ENCODE data around the gene PSME3IP1.

PSME3IP1 gene

DNA sequence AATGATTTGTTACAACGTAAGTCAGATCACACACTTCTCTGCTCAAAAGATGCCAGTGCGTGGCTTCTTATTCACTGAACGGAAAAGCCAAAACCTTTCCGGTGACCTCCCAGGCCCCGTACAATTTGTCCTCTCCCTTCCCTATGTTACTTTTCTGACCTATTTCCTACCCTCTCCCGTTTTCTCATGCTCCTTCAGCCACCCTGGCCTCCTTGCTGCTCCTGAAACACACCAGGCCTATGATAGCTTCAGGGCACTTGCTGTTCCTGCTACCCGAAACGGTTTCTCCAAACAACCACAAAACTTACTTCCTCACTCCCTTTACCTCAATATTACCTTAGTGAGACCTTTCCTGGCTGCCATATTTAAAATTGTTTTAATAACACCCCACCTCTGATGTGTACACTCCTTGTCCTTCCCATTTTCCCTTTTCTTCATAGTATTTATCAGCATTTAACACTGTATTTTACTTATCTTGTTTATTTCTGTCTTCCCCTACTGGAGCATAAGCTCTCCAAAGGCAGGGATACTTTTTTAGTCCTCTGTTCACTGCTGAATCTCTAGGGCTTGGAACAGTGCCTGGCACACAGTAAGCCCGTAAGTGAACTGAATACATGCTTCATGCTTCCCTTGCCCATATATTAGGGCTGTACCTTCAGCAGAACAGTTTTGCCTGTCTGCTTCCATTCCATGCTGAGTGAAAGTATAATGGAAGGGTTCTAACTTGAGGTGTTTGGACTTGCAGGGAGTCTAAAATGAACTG, 48.3 kb upstream of the PSME3IP1 start:
- Histone ChIP-seq H3K9ac (ENCODE audit: low read length) (no peak overlapping the region), H3K4me2 (ENCODE audit: low read length) (no peak overlapping the region)

DNA sequence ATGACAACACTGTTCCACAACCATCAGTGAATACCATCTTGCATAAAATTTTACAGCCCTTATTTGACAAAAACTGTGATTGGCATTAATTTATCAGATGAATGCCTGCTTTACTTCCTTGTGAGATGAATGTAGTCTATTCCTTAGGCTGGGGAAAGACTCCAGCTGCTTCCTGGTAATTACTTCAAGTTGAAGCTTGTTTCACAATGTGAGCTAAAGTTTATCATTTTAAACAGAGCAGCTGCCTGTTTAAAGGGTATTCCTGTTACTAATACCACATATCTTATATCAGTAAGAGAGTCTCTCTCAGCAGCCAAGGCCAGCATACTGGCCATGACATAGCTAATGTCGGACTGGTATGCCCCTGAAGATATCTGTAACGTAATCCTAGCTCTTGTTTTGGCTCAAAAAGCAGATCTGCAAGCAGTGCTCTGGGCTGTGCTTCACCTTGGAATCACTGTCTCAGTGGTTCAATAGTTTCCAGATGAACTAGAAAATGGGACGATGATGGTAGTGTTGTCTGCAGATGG, 46.0 kb upstream of the PSME3IP1 start:
- no peak overlapping the region for H3K4me2 ChIP-seq (ENCODE audit: low read length)
- H3K9ac ChIP-seq (ENCODE audit: low read length) = no peak overlapping the region
- H3K4me1 ChIP-seq (ENCODE audit: low read length) = peaks cover 9% of the 10 kb centered on the region
- TF ChIP-seq, protein P1, sequence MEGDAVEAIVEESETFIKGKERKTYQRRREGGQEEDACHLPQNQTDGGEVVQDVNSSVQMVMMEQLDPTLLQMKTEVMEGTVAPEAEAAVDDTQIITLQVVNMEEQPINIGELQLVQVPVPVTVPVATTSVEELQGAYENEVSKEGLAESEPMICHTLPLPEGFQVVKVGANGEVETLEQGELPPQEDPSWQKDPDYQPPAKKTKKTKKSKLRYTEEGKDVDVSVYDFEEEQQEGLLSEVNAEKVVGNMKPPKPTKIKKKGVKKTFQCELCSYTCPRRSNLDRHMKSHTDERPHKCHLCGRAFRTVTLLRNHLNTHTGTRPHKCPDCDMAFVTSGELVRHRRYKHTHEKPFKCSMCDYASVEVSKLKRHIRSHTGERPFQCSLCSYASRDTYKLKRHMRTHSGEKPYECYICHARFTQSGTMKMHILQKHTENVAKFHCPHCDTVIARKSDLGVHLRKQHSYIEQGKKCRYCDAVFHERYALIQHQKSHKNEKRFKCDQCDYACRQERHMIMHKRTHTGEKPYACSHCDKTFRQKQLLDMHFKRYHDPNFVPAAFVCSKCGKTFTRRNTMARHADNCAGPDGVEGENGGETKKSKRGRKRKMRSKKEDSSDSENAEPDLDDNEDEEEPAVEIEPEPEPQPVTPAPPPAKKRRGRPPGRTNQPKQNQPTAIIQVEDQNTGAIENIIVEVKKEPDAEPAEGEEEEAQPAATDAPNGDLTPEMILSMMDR (IDR thresholded peaks at IDR 0.05; ENCODE audit: low read depth, low read length) = no peak
- TF ChIP-seq EZH2phosphoT487 (IDR thresholded peaks at IDR 0.05; ENCODE audit: low read depth) = no peak
- peaks cover 56% of the 10 kb centered on the region for H3K36me3 ChIP-seq (replicated peaks; ENCODE audit: low read depth, low read length)
- H4K20me1 ChIP-seq (ENCODE audit: insufficient read depth, low read length) = no peaks in the 10 kb centered on the region
- H3K79me2 ChIP-seq (ENCODE audit: low read length) = no peaks in the 10 kb centered on the region
- H3K9me3 ChIP-seq (ENCODE audit: insufficient read depth, low read length) = no peaks in the 10 kb centered on the region
- no peak overlapping the region for H3K4me3 ChIP-seq (ENCODE audit: low read length)
- H3K27me3 ChIP-seq (ENCODE audit: low read depth, low read length) = no peaks in the 10 kb centered on the region
- no peak overlapping the region for H2AFZ ChIP-seq (ENCODE audit: low read depth, low read length)
- no peak overlapping the region for H3K27ac ChIP-seq (ENCODE audit: low read length)

More for the DNA sequence above, 48.3 kb upstream of the PSME3IP1 start:
- Histone ChIP-seq H4K20me1 (ENCODE audit: insufficient read depth, low read length) (no peaks in the 10 kb centered on the region), H3K27me3 (ENCODE audit: low read depth, low read length) (no peaks in the 10 kb centered on the region), H3K9me3 (ENCODE audit: insufficient read depth, low read length) (no peaks in the 10 kb centered on the region), H3K4me1 (ENCODE audit: low read length) (peaks cover 9% of the 10 kb centered on the region), H3K79me2 (ENCODE audit: low read length) (no peaks in the 10 kb centered on the region), H2AFZ (ENCODE audit: low read depth, low read length) (no peak overlapping the region), H3K36me3 (replicated peaks; ENCODE audit: low read depth, low read length) (peaks cover 55% of the 10 kb centered on the region), H3K27ac (ENCODE audit: low read length) (no peak overlapping the region), H3K4me3 (ENCODE audit: low read length) (no peak overlapping the region)
- TF ChIP-seq, protein P1 (IDR thresholded peaks at IDR 0.05; ENCODE audit: low read depth, low read length) = no peak
- no peak for TF ChIP-seq EZH2phosphoT487 (IDR thresholded peaks at IDR 0.05; ENCODE audit: low read depth)

DNA sequence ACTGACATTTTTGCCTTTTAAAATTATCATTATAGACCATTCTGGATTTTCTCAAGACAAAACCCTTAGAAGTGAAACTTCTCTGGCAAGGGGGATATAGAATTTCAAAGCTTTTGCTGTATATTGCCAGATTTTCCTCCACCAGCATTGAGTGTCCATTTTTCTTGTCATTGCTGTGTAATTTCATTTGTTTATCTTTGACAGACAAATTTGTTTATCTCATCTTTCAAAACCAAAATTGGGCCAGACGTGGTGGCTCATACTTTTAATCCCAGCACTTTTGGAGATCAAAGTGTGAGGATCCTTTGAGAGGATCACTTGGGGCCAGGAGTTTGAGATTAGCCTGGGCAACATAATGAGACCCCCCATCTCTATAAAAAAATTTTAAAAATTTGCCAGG, 43.2 kb upstream of the PSME3IP1 start:
- H3K27ac ChIP-seq (ENCODE audit: low read length) = no peak overlapping the region
- no peak for TF ChIP-seq EZH2phosphoT487 (IDR thresholded peaks at IDR 0.05; ENCODE audit: low read depth)
- TF ChIP-seq, protein P1 (IDR thresholded peaks at IDR 0.05; ENCODE audit: low read depth, low read length) = no peak
- no peaks in the 10 kb centered on the region for H3K27me3 ChIP-seq (ENCODE audit: low read depth, low read length)
- no peaks in the 10 kb centered on the region for H3K9me3 ChIP-seq (ENCODE audit: insufficient read depth, low read length)
- no peak overlapping the region for H3K4me3 ChIP-seq (ENCODE audit: low read length)
- H2AFZ ChIP-seq (ENCODE audit: low read depth, low read length) = no peak overlapping the region
- no peak overlapping the region for H3K9ac ChIP-seq (ENCODE audit: low read length)
- H3K36me3 ChIP-seq (replicated peaks; ENCODE audit: low read depth, low read length) = peaks cover 51% of the 10 kb centered on the region
- no peaks in the 10 kb centered on the region for H4K20me1 ChIP-seq (ENCODE audit: insufficient read depth, low read length)
- no peaks in the 10 kb centered on the region for H3K4me1 ChIP-seq (ENCODE audit: low read length)
- no peak overlapping the region for H3K4me2 ChIP-seq (ENCODE audit: low read length)
- H3K79me2 ChIP-seq (ENCODE audit: low read length) = no peaks in the 10 kb centered on the region

DNA sequence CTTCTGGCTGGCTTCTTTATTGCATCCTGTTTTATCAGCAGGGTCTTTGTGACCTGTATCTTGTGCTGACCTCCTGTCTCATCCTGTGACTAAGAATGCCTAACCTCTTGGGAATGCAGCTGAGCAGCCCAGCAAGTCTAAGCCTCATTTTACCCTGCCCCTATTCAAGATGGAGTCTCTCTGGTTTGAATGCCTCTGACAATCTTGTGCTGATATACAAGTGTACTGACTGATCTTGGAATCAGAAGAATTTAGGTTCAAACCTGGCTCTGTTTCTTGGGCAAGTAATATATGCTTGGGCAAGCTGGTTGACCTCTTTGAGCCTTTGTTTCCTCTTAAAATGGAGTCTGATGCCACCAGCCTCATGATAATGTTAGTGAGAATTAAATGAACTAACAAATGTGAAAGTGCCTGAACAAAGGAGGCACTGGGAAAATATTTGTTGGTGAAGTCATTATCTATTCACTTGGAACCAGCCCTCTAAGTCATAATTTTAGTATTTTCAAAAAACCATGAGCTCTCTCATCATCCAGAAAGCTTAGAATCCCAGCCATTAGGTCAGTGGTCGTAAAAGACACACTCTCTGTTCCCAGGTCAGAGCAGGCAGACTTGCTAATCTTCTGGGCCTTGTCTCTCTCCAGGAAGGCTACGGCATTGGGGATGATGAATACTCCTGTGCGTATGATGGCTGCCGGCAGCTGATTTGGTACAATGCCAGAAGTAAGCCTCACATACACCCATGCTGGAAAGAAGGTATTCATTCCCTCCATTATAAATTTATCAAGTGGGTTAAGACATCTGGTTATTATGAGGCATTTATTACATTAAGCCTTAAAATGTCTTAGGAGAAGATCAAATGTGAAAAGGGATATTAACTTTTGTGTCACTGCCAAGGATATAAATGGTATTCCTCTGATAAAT, 41.1 kb upstream of the PSME3IP1 start:
- Histone ChIP-seq H3K9ac (ENCODE audit: low read length) (no peak overlapping the region), H3K27ac (ENCODE audit: low read length) (no peak overlapping the region), H4K20me1 (ENCODE audit: insufficient read depth, low read length) (no peaks in the 10 kb centered on the region), H3K79me2 (ENCODE audit: low read length) (no peaks in the 10 kb centered on the region), H3K4me2 (ENCODE audit: low read length) (no peak overlapping the region), H3K4me3 (ENCODE audit: low read length) (no peak overlapping the region), H2AFZ (ENCODE audit: low read depth, low read length) (no peak overlapping the region), H3K4me1 (ENCODE audit: low read length) (no peaks in the 10 kb centered on the region), H3K36me3 (replicated peaks; ENCODE audit: low read depth, low read length) (peaks cover 52% of the 10 kb centered on the region), H3K9me3 (ENCODE audit: insufficient read depth, low read length) (no peaks in the 10 kb centered on the region), H3K27me3 (ENCODE audit: low read depth, low read length) (no peaks in the 10 kb centered on the region)
- TF ChIP-seq, protein P1 (IDR thresholded peaks at IDR 0.05; ENCODE audit: low read depth, low read length) = no peak
- no peak for TF ChIP-seq EZH2phosphoT487 (IDR thresholded peaks at IDR 0.05; ENCODE audit: low read depth)

Data from OCI-LY3 (cell line).